HEK293 (cell line): Measurements from ENCODE around the gene TRAF4.
A peak's percentile ranks its signal among the peaks of the same experiment; 100 is the strongest.
"Not testable (repeated sequence)": the region's sequence is repeated elsewhere in the genome, so short reads cannot be mapped to it uniquely, and the experiment has no call there.

ENCODE experiments used
- CTCF ChIA-PET: fragments of 350-600 bp; formaldehyde crosslinking; extraction: SDS; loops from one replicate; lab custom pipeline; 2021; ENCODE audit warnings: antibody characterized with exemption; lab: Yijun Ruan, JAX
- POLR2A ChIA-PET: fragments of 300-600 bp; formaldehyde crosslinking; extraction: SDS; loops from one replicate; lab custom pipeline; 2020; ENCODE audit warnings: antibody characterized with exemption, inconsistent platforms; lab: Yijun Ruan, JAX
- H3K27ac ChIP-seq: fragments of 200-500 bp; sonication (Bioruptor generic); 2 replicates; pipeline ENCODE4 v1.5.1; 2014; ENCODE audit warnings: low read depth, low read length, control low read depth, inconsistent platforms; ENCODE audit errors: extremely low read depth
- H3K36me3 ChIP-seq, 2 experiments: fragments of 200-500 bp in 1 of 2; sonication (Bioruptor generic) in 1 of 2; 1 replicate in 1 of 2; 2 replicates in 1 of 2; pipeline ENCODE4 v1.5.1; 2014 to 2017; ENCODE audit warnings: inconsistent platforms in 2 of 2, low read length in 2 of 2; ENCODE audit not compliant: control insufficient read depth in 2 of 2, insufficient read depth in 1 of 2
- H3K4me1 ChIP-seq: fragments of 200-500 bp; sonication (Bioruptor generic); 2 replicates; pipeline ENCODE4 v1.5.1; 2014; ENCODE audit warnings: mild to moderate bottlenecking, low read length, inconsistent platforms; ENCODE audit not compliant: control insufficient read depth, insufficient read depth
- H3K4me3 ChIP-seq: 2 replicates; pipeline ENCODE4 v1.5.1; 2011; ENCODE audit warnings: low read depth, mild to moderate bottlenecking, control low read depth, low read length, moderate library complexity
- H3K9me3 ChIP-seq: fragments of 200-500 bp; sonication (Bioruptor generic); 2 replicates; pipeline ENCODE4 v1.5.1; 2014; ENCODE audit warnings: low read depth, low read length, inconsistent platforms; ENCODE audit not compliant: control insufficient read depth, insufficient read depth
- GLIS1 ChIP-seq: fragments of 450-650 bp; formaldehyde crosslinking; IDR thresholded peaks from 2 replicates; pipeline ENCODE4 v1.5.1; 2016; ENCODE audit warnings: missing biosample characterization, missing genetic modification characterization
- KLF1 ChIP-seq: fragments of 450-650 bp; formaldehyde crosslinking; IDR thresholded peaks from 2 replicates; pipeline ENCODE4 v1.5.1; 2016; ENCODE audit warnings: missing biosample characterization, missing genetic modification characterization
- KLF16 ChIP-seq: fragments of 450-650 bp; formaldehyde crosslinking; IDR thresholded peaks from 2 replicates; pipeline ENCODE4 v1.5.1; 2017; ENCODE audit warnings: missing biosample characterization, missing genetic modification characterization
- SCRT1 ChIP-seq: fragments of 450-650 bp; formaldehyde crosslinking; IDR thresholded peaks from 2 replicates; pipeline ENCODE4 v1.5.1; 2016; ENCODE audit warnings: missing biosample characterization, missing genetic modification characterization, borderline replicate concordance
- SCRT2 ChIP-seq: fragments of 450-650 bp; formaldehyde crosslinking; IDR thresholded peaks from 2 replicates; pipeline ENCODE4 v1.5.1; 2016; ENCODE audit warnings: missing biosample characterization, missing genetic modification characterization
- ZBTB48 ChIP-seq: fragments of 450-650 bp; formaldehyde crosslinking; IDR thresholded peaks from 2 replicates; pipeline ENCODE4 v1.5.1; 2016; ENCODE audit warnings: missing biosample characterization, missing genetic modification characterization
- ZFHX2 ChIP-seq: fragments of 450-650 bp; formaldehyde crosslinking; conservative IDR thresholded peaks from 2 replicates; pipeline ENCODE4 v1.5.1; 2016; ENCODE audit warnings: missing biosample characterization, missing genetic modification characterization
- ZIC2 ChIP-seq: fragments of 450-650 bp; formaldehyde crosslinking; IDR thresholded peaks from 2 replicates; pipeline ENCODE4 v1.5.1; 2016; ENCODE audit warnings: missing biosample characterization, missing genetic modification characterization
- ZNF114 ChIP-seq: fragments of 450-650 bp; formaldehyde crosslinking; IDR thresholded peaks from 2 replicates; pipeline ENCODE4 v1.5.0; 2017; ENCODE audit warnings: missing biosample characterization, missing genetic modification characterization
- ZNF132 ChIP-seq: fragments of 450-650 bp; formaldehyde crosslinking; IDR thresholded peaks from 2 replicates; pipeline ENCODE4 v1.5.1; 2017; ENCODE audit warnings: missing biosample characterization, missing genetic modification characterization, borderline replicate concordance
- ZNF146 ChIP-seq: fragments of 450-650 bp; formaldehyde crosslinking; IDR thresholded peaks from 2 replicates; pipeline ENCODE4 v1.5.1; 2016; ENCODE audit warnings: missing biosample characterization, missing genetic modification characterization
- ZNF169 ChIP-seq: fragments of 450-650 bp; formaldehyde crosslinking; IDR thresholded peaks from 2 replicates; pipeline ENCODE4 v1.5.1; 2016; ENCODE audit warnings: missing biosample characterization, missing genetic modification characterization
- ZNF174 ChIP-seq: fragments of 450-650 bp; formaldehyde crosslinking; IDR thresholded peaks from 2 replicates; pipeline ENCODE4 v1.5.0; 2017; ENCODE audit warnings: missing biosample characterization, mild to moderate bottlenecking, missing genetic modification characterization
- ZNF184 ChIP-seq: fragments of 450-650 bp; IDR thresholded peaks from 2 replicates; pipeline ENCODE4 v1.5.1; 2018; ENCODE audit warnings: missing biosample characterization, mild to moderate bottlenecking, missing genetic modification characterization
- ZNF366 ChIP-seq: fragments of 450-650 bp; formaldehyde crosslinking; conservative IDR thresholded peaks from 2 replicates; pipeline ENCODE4 v1.5.1; 2016; ENCODE audit warnings: missing biosample characterization, missing genetic modification characterization
- ZNF529 ChIP-seq: fragments of 450-650 bp; formaldehyde crosslinking; IDR thresholded peaks from 2 replicates; pipeline ENCODE4 v1.5.1; 2017; ENCODE audit warnings: missing genetic modification characterization, missing biosample characterization; ENCODE audit not compliant: insufficient replicate concordance
- ZNF530 ChIP-seq: fragments of 450-650 bp; formaldehyde crosslinking; IDR thresholded peaks from 2 replicates; pipeline ENCODE4 v1.5.1; 2016; ENCODE audit warnings: low read depth, missing biosample characterization, missing genetic modification characterization
- TF ChIP-seq, protein P1 (sequence below): fragments of 450-650 bp; formaldehyde crosslinking; IDR thresholded peaks from 2 replicates; pipeline ENCODE4 v1.5.1; 2016; ENCODE audit warnings: missing biosample characterization, missing genetic modification characterization

TRAF4 gene

GRCh38 chr17:28734712-28735241 is 9.0 kb upstream of the TRAF4 start:
- no peak overlapping the region for H3K27ac ChIP-seq
- no peak overlapping the region for H3K4me3 ChIP-seq
- ChIA-PET POLR2A (interaction anchor here (0.7 to 1.6 kb wide), 5 partner anchors 9 to 108 kb away, joined by 3 to 5 read pairs (median 4); partner anchors contain the start of genes RPL23A and TRAF4), CTCF (interaction anchor here (0.9 to 3.5 kb wide), 4 partner anchors 8 to 382 kb away, joined by 4 to 25 read pairs (median 6); partner anchors contain the start of gene TLCD1)
- TF ChIP-seq ZNF132 (tag by site-specific recombination) (no peak), ZFHX2 (tag by site-specific recombination) (0 out of 2 replicates have a peak, but pooled peaks have one; percentile 20)
- peaks cover 0 to 20% of the 10 kb centered on the region in 2 experiments; a peak in 2 of 3 replicates for H3K36me3 ChIP-seq
- no peaks in the 10 kb centered on the region for H3K9me3 ChIP-seq
- no peaks in the 10 kb centered on the region for H3K4me1 ChIP-seq

GRCh38 chr17:28735242-28735722 is 8.5 kb upstream of the TRAF4 start:
- CTCF ChIA-PET, result interaction anchor here (0.9 to 3.5 kb wide), 4 partner anchors 8 to 382 kb away, joined by 4 to 25 read pairs (median 6); partner anchors contain the start of gene TLCD1
- TF ChIP-seq ZIC2 (tag by site-specific recombination), result peak; percentile 56
- peak; percentile 74 for TF ChIP-seq GLIS1 (tag by site-specific recombination)
- no peak for TF ChIP-seq ZNF169 (tag by site-specific recombination)
- 0 out of 2 replicates have a peak, but pooled peaks have one; percentile 27 for TF ChIP-seq ZBTB48 (tag by site-specific recombination)
- TF ChIP-seq KLF1 (tag by site-specific recombination), result 0 out of 2 replicates have a peak, but pooled peaks have one; percentile 13
- Histone ChIP-seq H3K27ac (no peak overlapping the region), H3K9me3 (no peaks in the 10 kb centered on the region), H3K4me3 (no peak overlapping the region), H3K36me3 (peaks cover 0 to 21% of the 10 kb centered on the region in 2 experiments; a peak in 2 of 3 replicates), H3K4me1 (no peaks in the 10 kb centered on the region)
- POLR2A ChIA-PET, result interaction anchor here (0.7 to 1.6 kb wide), 5 partner anchors 8 to 24 kb away, joined by 3 to 5 read pairs (median 5); partner anchors contain the start of genes RPL23A and TRAF4

DNA sequence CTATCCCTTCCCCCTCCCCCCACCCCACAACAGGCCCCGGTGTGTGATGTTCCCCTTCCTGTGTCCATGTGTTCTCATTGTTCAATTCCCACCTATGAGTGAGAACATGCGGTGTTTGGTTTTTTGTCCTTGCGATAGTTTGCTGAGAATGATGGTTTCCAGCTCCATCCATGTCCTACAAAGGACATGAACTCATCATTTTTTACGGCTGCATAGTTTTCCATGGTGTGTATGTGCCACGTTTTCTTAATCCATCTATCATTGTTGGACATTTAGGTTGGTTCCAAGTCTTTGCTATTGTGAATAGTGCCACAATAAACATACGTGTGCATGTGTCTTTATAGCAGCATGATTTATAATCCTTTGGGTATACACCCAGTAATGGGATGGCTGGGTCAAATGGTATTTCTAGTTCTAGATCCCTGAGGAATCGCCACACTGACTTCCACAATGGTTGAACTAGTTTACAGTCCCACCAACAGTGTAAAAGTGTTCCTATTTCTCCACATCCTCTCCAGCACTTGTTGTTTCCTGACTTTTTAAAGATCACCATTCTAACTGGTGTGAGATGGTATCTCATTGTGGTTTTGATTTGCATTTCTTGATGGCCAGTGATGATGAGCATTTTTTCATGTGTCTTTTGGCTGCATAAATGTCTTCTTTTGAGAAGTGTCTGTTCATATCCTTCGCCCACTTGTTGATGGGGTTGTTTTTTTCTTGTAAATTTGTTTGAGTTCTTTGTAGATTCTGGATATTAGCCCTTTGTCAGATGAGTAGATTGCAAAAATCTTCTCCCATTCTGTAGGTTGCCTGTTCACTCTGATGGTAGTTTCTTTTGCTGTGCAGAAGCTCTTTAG is 7.7 kb upstream of the TRAF4 start:
- peaks cover 0 to 30% of the 10 kb centered on the region in 2 experiments; a peak in 2 of 3 replicates for H3K36me3 ChIP-seq
- CTCF ChIA-PET, result interaction anchor here (1.1 to 3.5 kb wide), 2 partner anchors 9 to 13 kb away, joined by 7 to 25 read pairs; partner anchors contain the start of gene TLCD1
- POLR2A ChIA-PET, result interaction anchor here (0.7 to 1.6 kb wide), 5 partner anchors 8 to 25 kb away, joined by 3 to 5 read pairs (median 5); partner anchors contain the start of genes RPL23A and TRAF4
- not testable (repeated sequence) for H3K9me3 ChIP-seq, H3K4me3 ChIP-seq, H3K27ac ChIP-seq, H3K4me1 ChIP-seq
- TF ChIP-seq, protein P1, sequence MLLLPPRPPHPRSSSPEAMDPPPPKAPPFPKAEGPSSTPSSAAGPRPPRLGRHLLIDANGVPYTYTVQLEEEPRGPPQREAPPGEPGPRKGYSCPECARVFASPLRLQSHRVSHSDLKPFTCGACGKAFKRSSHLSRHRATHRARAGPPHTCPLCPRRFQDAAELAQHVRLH (tag by site-specific recombination), result 0 out of 2 replicates have a peak, but pooled peaks have one; percentile 28
- peak; percentile 93 for TF ChIP-seq ZNF184 (tag by site-specific recombination)
- TF ChIP-seq SCRT1 (tag by site-specific recombination), result peak; percentile 39; the same call in 1 of the 2 replicates
- TF ChIP-seq SCRT2 (tag by site-specific recombination), result peak; percentile 74
- peak; percentile 92 for TF ChIP-seq ZNF146 (tag by site-specific recombination)

DNA sequence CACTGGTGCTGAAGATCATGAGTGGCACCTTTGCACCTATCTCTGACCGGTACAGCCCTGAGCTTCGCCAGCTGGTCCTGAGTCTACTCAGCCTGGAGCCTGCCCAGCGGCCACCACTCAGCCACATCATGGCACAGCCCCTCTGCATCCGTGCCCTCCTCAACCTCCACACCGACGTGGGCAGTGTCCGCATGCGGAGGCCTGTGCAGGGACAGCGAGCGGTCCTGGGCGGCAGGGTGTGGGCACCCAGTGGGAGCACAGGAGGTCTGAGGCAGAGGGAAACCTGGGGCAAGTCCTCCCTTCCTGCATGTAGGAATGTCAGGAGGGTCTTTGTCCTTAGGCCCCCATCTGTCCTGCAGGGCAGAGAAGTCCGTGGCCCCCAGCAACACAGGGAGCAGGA is 6.5 kb upstream of the TRAF4 start:
- CTCF ChIA-PET, result no interaction called here

More for the DNA sequence above, 6.5 kb upstream of the TRAF4 start:
- Histone ChIP-seq H3K36me3 (peaks cover 0 to 31% of the 10 kb centered on the region in 2 experiments; a peak in 2 of 3 replicates), H3K9me3 (no peaks in the 10 kb centered on the region), H3K27ac (no peak overlapping the region), H3K4me1 (no peaks in the 10 kb centered on the region), H3K4me3 (no peak overlapping the region)
- POLR2A ChIA-PET, result interaction anchor here (1.0 kb wide), 1 partner anchor 11 kb away, joined by 3 read pairs; no protein-coding TSS in a partner anchor
- TF ChIP-seq KLF16 (tag by site-specific recombination) (no peak), ZNF114 (no peak), ZNF529 (tag by site-specific recombination) (no peak), ZNF366 (tag by site-specific recombination) (no peak), ZNF530 (tag by site-specific recombination) (no peak), ZNF174 (no peak)
